HepG2 (cell line): Measurements from ENCODE around the gene BNIP1.

Experiments
- DMAP1 ChIP-seq: IDR thresholded peaks from 2 replicates; pipeline ENCODE4 v1.6.1; 2016
- EP300 ChIP-seq, 3 experiments: sonication (generic) in 1 of 3; formaldehyde crosslinking in 1 of 3; IDR thresholded peaks; 2 replicates each; pipeline versions ENCODE4 v1.5.1 to v1.6.1; 2011 to 2020; ENCODE audit warnings: low read depth in 2 of 3, low read length in 2 of 3, borderline replicate concordance in 1 of 3, improper control_type of control experiment in 1 of 3, mild to moderate bottlenecking in 1 of 3, missing genetic modification reagents in 1 of 3, moderate library complexity in 1 of 3
- JUND ChIP-seq: sonication (generic); formaldehyde crosslinking; IDR thresholded peaks from 2 replicates; pipeline ENCODE4 v1.8.0; 2022; ENCODE audit warnings: mild to moderate bottlenecking, missing genetic modification reagents
- POLR2A ChIP-seq, 2 experiments: IDR thresholded peaks; 2 replicates each; pipeline ENCODE4 v1.6.1; 2011; ENCODE audit warnings: low read depth in 2 of 2, low read length in 2 of 2, mild to moderate bottlenecking in 1 of 2, moderate library complexity in 1 of 2; ENCODE audit not compliant: insufficient read depth in 1 of 2
- RXRA ChIP-seq: sonication (generic); formaldehyde crosslinking; IDR thresholded peaks from 2 replicates; pipeline ENCODE4 v1.5.1; 2020; ENCODE audit warnings: missing genetic modification reagents
- TCF7L2 ChIP-seq: IDR thresholded peaks from 2 replicates; pipeline ENCODE4 v1.6.1; 2011; ENCODE audit warnings: mild to moderate bottlenecking, low read depth, low read length, moderate library complexity
- ZBTB3 ChIP-seq: sonication (generic); formaldehyde crosslinking; IDR thresholded peaks from 2 replicates; pipeline ENCODE4 v1.4.0; 2020; ENCODE audit warnings: low read depth, mild to moderate bottlenecking, moderate library complexity, missing genetic modification reagents, borderline replicate concordance
- ZNF253 ChIP-seq: sonication (generic); formaldehyde crosslinking; IDR thresholded peaks from 2 replicates; pipeline ENCODE4 v1.8.0; 2022; ENCODE audit warnings: mild to moderate bottlenecking, missing genetic modification reagents, borderline replicate concordance
- TF ChIP-seq, protein P1 (sequence below): sonication (generic); formaldehyde crosslinking; IDR thresholded peaks from 2 replicates; pipeline ENCODE4 v1.5.0; 2020; ENCODE audit warnings: mild to moderate bottlenecking, missing genetic modification reagents, moderate library complexity
- TF ChIP-seq, protein P2 (sequence below), 2 experiments: fragments of 450-650 bp in 1 of 2; sonication (generic) in 1 of 2; formaldehyde crosslinking; IDR thresholded peaks; 2 replicates each; pipeline versions ENCODE4 v1.5.0 to v1.8.0; 2020 to 2022; ENCODE audit warnings: mild to moderate bottlenecking in 1 of 2, missing genetic modification reagents in 1 of 2
- TF ChIP-seq, protein P3 (sequence below): sonication (generic); formaldehyde crosslinking; IDR thresholded peaks from 2 replicates; pipeline ENCODE4 v1.8.1; 2023; ENCODE audit warnings: mild to moderate bottlenecking, missing genetic modification reagents
- TF ChIP-seq, protein P4 (sequence below): sonication (generic); formaldehyde crosslinking; conservative IDR thresholded peaks from 2 replicates; pipeline ENCODE4 v1.4.0; 2020; ENCODE audit warnings: missing genetic modification reagents
- TF ChIP-seq, protein P5 (sequence below): IDR thresholded peaks from 2 replicates; pipeline ENCODE4 v1.6.1; 2012; ENCODE audit warnings: inconsistent platforms

DNA sequence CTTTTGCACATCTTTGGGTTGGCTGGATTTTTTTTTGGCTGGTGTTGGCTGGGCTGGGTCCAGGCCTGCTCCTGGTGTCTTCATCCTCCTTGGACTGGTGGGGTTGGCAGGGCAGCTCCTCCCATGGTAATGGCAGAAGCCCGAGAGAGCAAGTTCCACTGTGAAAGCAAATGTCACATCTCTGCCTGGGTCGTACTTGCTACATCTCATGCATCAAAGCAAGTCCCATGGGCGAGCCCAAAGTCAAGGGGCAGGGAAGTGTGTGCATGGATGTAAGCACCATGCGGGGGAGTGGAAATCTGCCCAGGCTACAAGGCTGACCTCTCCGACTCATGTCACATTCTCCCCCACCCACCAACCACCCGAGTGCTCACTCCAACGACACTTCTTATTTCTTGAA is 64.0 kb downstream of the BNIP1 start:
- TF ChIP-seq, protein P1, sequence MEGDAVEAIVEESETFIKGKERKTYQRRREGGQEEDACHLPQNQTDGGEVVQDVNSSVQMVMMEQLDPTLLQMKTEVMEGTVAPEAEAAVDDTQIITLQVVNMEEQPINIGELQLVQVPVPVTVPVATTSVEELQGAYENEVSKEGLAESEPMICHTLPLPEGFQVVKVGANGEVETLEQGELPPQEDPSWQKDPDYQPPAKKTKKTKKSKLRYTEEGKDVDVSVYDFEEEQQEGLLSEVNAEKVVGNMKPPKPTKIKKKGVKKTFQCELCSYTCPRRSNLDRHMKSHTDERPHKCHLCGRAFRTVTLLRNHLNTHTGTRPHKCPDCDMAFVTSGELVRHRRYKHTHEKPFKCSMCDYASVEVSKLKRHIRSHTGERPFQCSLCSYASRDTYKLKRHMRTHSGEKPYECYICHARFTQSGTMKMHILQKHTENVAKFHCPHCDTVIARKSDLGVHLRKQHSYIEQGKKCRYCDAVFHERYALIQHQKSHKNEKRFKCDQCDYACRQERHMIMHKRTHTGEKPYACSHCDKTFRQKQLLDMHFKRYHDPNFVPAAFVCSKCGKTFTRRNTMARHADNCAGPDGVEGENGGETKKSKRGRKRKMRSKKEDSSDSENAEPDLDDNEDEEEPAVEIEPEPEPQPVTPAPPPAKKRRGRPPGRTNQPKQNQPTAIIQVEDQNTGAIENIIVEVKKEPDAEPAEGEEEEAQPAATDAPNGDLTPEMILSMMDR = no peak
- TF ChIP-seq, protein P2, sequence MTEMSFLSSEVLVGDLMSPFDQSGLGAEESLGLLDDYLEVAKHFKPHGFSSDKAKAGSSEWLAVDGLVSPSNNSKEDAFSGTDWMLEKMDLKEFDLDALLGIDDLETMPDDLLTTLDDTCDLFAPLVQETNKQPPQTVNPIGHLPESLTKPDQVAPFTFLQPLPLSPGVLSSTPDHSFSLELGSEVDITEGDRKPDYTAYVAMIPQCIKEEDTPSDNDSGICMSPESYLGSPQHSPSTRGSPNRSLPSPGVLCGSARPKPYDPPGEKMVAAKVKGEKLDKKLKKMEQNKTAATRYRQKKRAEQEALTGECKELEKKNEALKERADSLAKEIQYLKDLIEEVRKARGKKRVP (CRISPR knock-in tag; IDR thresholded peaks at IDR 0.05) = no peak
- TF ChIP-seq, protein P3, sequence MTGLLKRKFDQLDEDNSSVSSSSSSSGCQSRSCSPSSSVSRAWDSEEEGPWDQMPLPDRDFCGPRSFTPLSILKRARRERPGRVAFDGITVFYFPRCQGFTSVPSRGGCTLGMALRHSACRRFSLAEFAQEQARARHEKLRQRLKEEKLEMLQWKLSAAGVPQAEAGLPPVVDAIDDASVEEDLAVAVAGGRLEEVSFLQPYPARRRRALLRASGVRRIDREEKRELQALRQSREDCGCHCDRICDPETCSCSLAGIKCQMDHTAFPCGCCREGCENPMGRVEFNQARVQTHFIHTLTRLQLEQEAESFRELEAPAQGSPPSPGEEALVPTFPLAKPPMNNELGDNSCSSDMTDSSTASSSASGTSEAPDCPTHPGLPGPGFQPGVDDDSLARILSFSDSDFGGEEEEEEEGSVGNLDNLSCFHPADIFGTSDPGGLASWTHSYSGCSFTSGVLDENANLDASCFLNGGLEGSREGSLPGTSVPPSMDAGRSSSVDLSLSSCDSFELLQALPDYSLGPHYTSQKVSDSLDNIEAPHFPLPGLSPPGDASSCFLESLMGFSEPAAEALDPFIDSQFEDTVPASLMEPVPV = no peak
- TF ChIP-seq POLR2A (IDR thresholded peaks at IDR 0.05; ENCODE audit: insufficient read depth in 1 of 2, low read depth in 2 of 2, low read length in 2 of 2) (no peak), DMAP1 (CRISPR knock-in tag) (no peak), JUND (CRISPR knock-in tag) (no peak), ZBTB3 (no peak), TCF7L2 (no peak), EP300 (IDR thresholded peaks at IDR 0.05; ENCODE audit: low read depth in 2 of 2, low read length in 2 of 2) (no peak), EP300 (CRISPR knock-in tag; IDR thresholded peaks at IDR 0.05; ENCODE audit: borderline replicate concordance) (no peak), ZNF253 (CRISPR knock-in tag) (no peak), RXRA (no peak)
- TF ChIP-seq, protein P4, sequence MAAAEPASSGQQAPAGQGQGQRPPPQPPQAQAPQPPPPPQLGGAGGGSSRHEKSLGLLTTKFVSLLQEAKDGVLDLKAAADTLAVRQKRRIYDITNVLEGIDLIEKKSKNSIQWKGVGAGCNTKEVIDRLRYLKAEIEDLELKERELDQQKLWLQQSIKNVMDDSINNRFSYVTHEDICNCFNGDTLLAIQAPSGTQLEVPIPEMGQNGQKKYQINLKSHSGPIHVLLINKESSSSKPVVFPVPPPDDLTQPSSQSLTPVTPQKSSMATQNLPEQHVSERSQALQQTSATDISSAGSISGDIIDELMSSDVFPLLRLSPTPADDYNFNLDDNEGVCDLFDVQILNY = no peak
- TF ChIP-seq, protein P5, sequence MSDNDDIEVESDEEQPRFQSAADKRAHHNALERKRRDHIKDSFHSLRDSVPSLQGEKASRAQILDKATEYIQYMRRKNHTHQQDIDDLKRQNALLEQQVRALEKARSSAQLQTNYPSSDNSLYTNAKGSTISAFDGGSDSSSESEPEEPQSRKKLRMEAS = no peak
